Endothelial cell (in vitro differentiated cells): ENCODE data around the gene LYL1. TPM values are rescaled to one million over a fixed set of nuclear protein-coding genes. Genes with fewer than 3 reads are reported as not detected.

ENCODE experiments used
- DNase-seq: peaks from one replicate; pipeline ENCODE4 v3.0.0; 2021; ENCODE audit warnings: low spot score
- H3K27ac Mint-ChIP-seq: one replicate; pipeline ENCODE4 v1.8.0; 2021; ENCODE audit warnings: mixed read lengths, inconsistent platforms; ENCODE audit not compliant: unreplicated experiment
- H3K27me3 Mint-ChIP-seq: one replicate; pipeline ENCODE4 v1.8.0; 2021; ENCODE audit warnings: mild to moderate bottlenecking, moderate library complexity, mixed read lengths, inconsistent platforms; ENCODE audit not compliant: unreplicated experiment
- H3K36me3 Mint-ChIP-seq: one replicate; pipeline ENCODE4 v1.8.0; 2021; ENCODE audit warnings: mild to moderate bottlenecking, low read depth, mixed read lengths, inconsistent platforms; ENCODE audit not compliant: unreplicated experiment
- H3K4me1 Mint-ChIP-seq: one replicate; pipeline ENCODE4 v1.8.0; 2021; ENCODE audit warnings: mild to moderate bottlenecking, mixed read lengths, inconsistent platforms; ENCODE audit not compliant: unreplicated experiment
- H3K4me3 Mint-ChIP-seq: one replicate; pipeline ENCODE4 v1.8.0; 2021; ENCODE audit warnings: mild to moderate bottlenecking, mixed read lengths, inconsistent platforms; ENCODE audit not compliant: unreplicated experiment
- H3K9me3 Mint-ChIP-seq: one replicate; pipeline ENCODE4 v1.8.0; 2021; ENCODE audit warnings: mixed read lengths, inconsistent platforms; ENCODE audit not compliant: unreplicated experiment
- CTCF ChIP-seq: fragments of 200-600 bp; sonication (generic); IDR thresholded peaks from one replicate; pipeline ENCODE4 v1.5.0; 2021; ENCODE audit warnings: antibody characterized with exemption; ENCODE audit not compliant: unreplicated experiment
- total RNA-seq: library from RNA; stranded (reverse); fragmentation: NEBNext Ultra II Directional; extraction: Animal tissue kit (Norgen Biotek cat#: 25700); gene quantifications from one replicate; pipeline ENCODE4 v1.2.1, GENCODE V29; 2021; ENCODE audit not compliant: unreplicated experiment

LYL1 gene
- total RNA-seq, 1 donor from 2014 or later: 68.6 TPM

GRCh38 chr19:13104360-13104847, 1.7 kb upstream of the LYL1 start:
- TF ChIP-seq CTCF: peak; percentile 77
- Mint-ChIP-seq H3K9me3 (no peaks in the 10 kb centered on the region), H3K36me3 (peaks cover 11% of the 10 kb centered on the region), H3K4me3 (no peak overlapping the region), H3K27me3 (peaks cover 15% of the 10 kb centered on the region), H3K4me1 (peaks cover 16% of the 10 kb centered on the region), H3K27ac (peak overlapping the region; percentile 78)
- peak; percentile 78 for DNase-seq

- DNase-seq: no peak
- Mint-ChIP-seq H3K4me3 (no peak overlapping the region), H3K36me3 (peaks cover 11% of the 10 kb centered on the region), H3K9me3 (no peaks in the 10 kb centered on the region), H3K4me1 (peaks cover 16% of the 10 kb centered on the region), H3K27me3 (peaks cover 15% of the 10 kb centered on the region), H3K27ac (peak overlapping the region; percentile 52)
- TF ChIP-seq CTCF: no peak
Measured at GRCh38 chr19:13103581-13104359, 1.1 kb upstream of the LYL1 start.

- no peak for DNase-seq
- Mint-ChIP-seq H3K4me1 (peaks cover 16% of the 10 kb centered on the region), H3K36me3 (peaks cover 11% of the 10 kb centered on the region), H3K27me3 (peaks cover 15% of the 10 kb centered on the region), H3K4me3 (peak overlapping the region; percentile 97), H3K9me3 (no peaks in the 10 kb centered on the region), H3K27ac (peak overlapping the region; percentile 74)
- no peak for TF ChIP-seq CTCF
Measured at GRCh38 chr19:13102416-13102665, 317 bp downstream of the LYL1 start.

GRCh38 chr19:13101590-13102415, 855 bp downstream of the LYL1 start:
- Mint-ChIP-seq H3K9me3 (no peaks in the 10 kb centered on the region), H3K36me3 (peaks cover 11% of the 10 kb centered on the region), H3K4me1 (peaks cover 20% of the 10 kb centered on the region), H3K4me3 (peak overlapping the region; percentile 97), H3K27ac (peak overlapping the region; percentile 74), H3K27me3 (peaks cover 15% of the 10 kb centered on the region)
- TF ChIP-seq CTCF: no peak
- no peak for DNase-seq
